Tibial nerve (tissue), 4 donors: ENCODE measurements around the gene GGA1.

Experiments
- CTCF ChIP-seq, 5 experiments: fragments of 200-600 bp in 3 of 5; fragments of 450-650 bp in 2 of 5; sonication (generic) in 3 of 5; IDR thresholded peaks; one replicate each; pipeline ENCODE4 v1.5.1; 2016 to 2019; ENCODE audit warnings: antibody characterized with exemption in 5 of 5, mild to moderate bottlenecking in 3 of 5, moderate library complexity in 2 of 5
- EP300 ChIP-seq, 2 donors: sonication (generic); formaldehyde crosslinking; IDR thresholded peaks; one replicate each; pipeline ENCODE4 v1.6.1; 2017; ENCODE audit warnings: antibody characterized with exemption in 2 of 2, mild to moderate bottlenecking in 1 of 2
- POLR2A ChIP-seq, 2 donors: fragments of 450-650 bp; IDR thresholded peaks; one replicate each; pipeline ENCODE4 v1.6.1; 2017; ENCODE audit warnings: antibody characterized with exemption in 2 of 2, mild to moderate bottlenecking in 2 of 2, moderate library complexity in 2 of 2

GRCh38 chr22:37588546-37589215 lies 20.0 kb upstream of the GGA1 start:
- no peak for TF ChIP-seq CTCF (IDR thresholded peaks at IDR 0.05)
- TF ChIP-seq POLR2A (IDR thresholded peaks at IDR 0.05): no peak
- no peak for TF ChIP-seq EP300 (IDR thresholded peaks at IDR 0.05)
